Measurements from ENCODE around the gene TMEM131L. TPM values are rescaled to one million over a fixed set of nuclear protein-coding genes. Genes with fewer than 3 reads are reported as not detected.

The TMEM131L gene
- total RNA-seq, 1 experiment from 2014 or later: 19.7 TPM

GRCh38 chr4:153531000-153531358 lies 64.8 kb downstream of the TMEM131L start:
- Histone ChIP-seq H3K9me2 (ENCODE audit: insufficient read depth) (no peaks in the 10 kb centered on the region), H3K4me3 (replicated peaks in 1 of 2; ENCODE audit: low read depth in 1 of 2, low read length in 2 of 2) (no peak overlapping the region), H3K36me3 (ENCODE audit: control insufficient read depth in 1 of 2, insufficient read depth in 2 of 2, low read length in 2 of 2) (no peaks in the 10 kb centered on the region), H3K79me2 (ENCODE audit: insufficient read depth, low read length) (peaks cover 5% of the 10 kb centered on the region; the same call in 1 of the 2 replicates), H2AFZ (ENCODE audit: low read depth, low read length, poor library complexity, severe bottlenecking) (no peak overlapping the region), H3K9ac (ENCODE audit: low read length) (no peak overlapping the region), H4K20me1 (ENCODE audit: insufficient read depth) (no peaks in the 10 kb centered on the region), H3K27me3 (ENCODE audit: insufficient read depth, low read length) (no peaks in the 10 kb centered on the region), H3K27ac (ENCODE audit: low read depth, low read length) (no peak overlapping the region), H3K9me3 (ENCODE audit: control insufficient read depth in 1 of 2, insufficient read depth in 1 of 2, low read depth in 1 of 2, low read length in 2 of 2) (no peaks in the 10 kb centered on the region), H3K4me2 (ENCODE audit: low read length) (no peak overlapping the region), H3K4me1 (ENCODE audit: control insufficient read depth in 1 of 2, insufficient read depth in 2 of 2, low read length in 2 of 2) (no peaks in the 10 kb centered on the region)
- TF ChIP-seq ELF1 (IDR thresholded peaks at IDR 0.05; ENCODE audit: borderline replicate concordance, low read depth): no peak
- TF ChIP-seq TCF7L2 (IDR thresholded peaks at IDR 0.05; ENCODE audit: borderline replicate concordance, extremely low read depth, insufficient read depth, insufficient read length): no peak
- peak in 2 of 3 experiments; percentile 19 to 37; a peak in 2 of 6 replicates for TF ChIP-seq CTCF (IDR thresholded peaks at IDR 0.05 in 2 of 3, conservative IDR thresholded peaks at IDR 0.05 in 1 of 3; ENCODE audit: borderline replicate concordance in 1 of 3, insufficient read depth in 1 of 3, low read depth in 2 of 3, low read length in 2 of 3)
- ChIA-PET POLR2A (interaction anchor here (1.4 kb wide), 1 partner anchor 12 kb away, joined by 3 read pairs; no protein-coding TSS in a partner anchor), CTCF (interaction anchor here (1.8 kb wide), 1 partner anchor 98 kb away, joined by 4 read pairs; no protein-coding TSS in a partner anchor), RAD21 (ENCODE audit: low non-redundant PET in 1 of 2, low total read pairs in 2 of 2, uncharacterized antibody in 2 of 2, unreplicated experiment in 2 of 2) (no interaction called here)
- peak; percentile 73 for ATAC-seq
- no peak for DNase-seq (ENCODE audit: low read depth, low spot score)
- intact Hi-C loops (cut with micrococcal nuclease): no loop called here
- no TSS peak for BruUV-seq (replicated peaks)

GRCh38 chr4:153531976-153532626 lies 65.9 kb downstream of the TMEM131L start:
- Histone ChIP-seq H3K4me2 (ENCODE audit: low read length) (no peak overlapping the region), H3K4me1 (ENCODE audit: control insufficient read depth in 1 of 2, insufficient read depth in 2 of 2, low read length in 2 of 2) (no peaks in the 10 kb centered on the region), H3K9me3 (ENCODE audit: control insufficient read depth in 1 of 2, insufficient read depth in 1 of 2, low read depth in 1 of 2, low read length in 2 of 2) (no peaks in the 10 kb centered on the region), H2AFZ (ENCODE audit: low read depth, low read length, poor library complexity, severe bottlenecking) (no peak overlapping the region), H3K27me3 (ENCODE audit: insufficient read depth, low read length) (no peaks in the 10 kb centered on the region), H4K20me1 (ENCODE audit: insufficient read depth) (no peaks in the 10 kb centered on the region), H3K9me2 (ENCODE audit: insufficient read depth) (no peaks in the 10 kb centered on the region), H3K27ac (ENCODE audit: low read depth, low read length) (no peak overlapping the region), H3K9ac (ENCODE audit: low read length) (no peak overlapping the region), H3K79me2 (ENCODE audit: insufficient read depth, low read length) (peaks cover 5% of the 10 kb centered on the region; the same call in 1 of the 2 replicates), H3K36me3 (ENCODE audit: control insufficient read depth in 1 of 2, insufficient read depth in 2 of 2, low read length in 2 of 2) (no peaks in the 10 kb centered on the region), H3K4me3 (replicated peaks in 1 of 2; ENCODE audit: low read depth in 1 of 2, low read length in 2 of 2) (no peak overlapping the region)
- ChIA-PET RAD21 (ENCODE audit: low non-redundant PET in 1 of 2, low total read pairs in 2 of 2, uncharacterized antibody in 2 of 2, unreplicated experiment in 2 of 2) (no interaction called here), POLR2A (interaction anchor here (0.6 kb wide), 1 partner anchor 1081 kb away, joined by 3 read pairs; no protein-coding TSS in a partner anchor), CTCF (interaction anchor here (1.8 kb wide), 1 partner anchor 99 kb away, joined by 4 read pairs; no protein-coding TSS in a partner anchor)
- intact Hi-C loops (cut with micrococcal nuclease): no loop called here
- BruUV-seq (replicated peaks): no TSS peak
- ATAC-seq (no peak), DNase-seq (ENCODE audit: low read depth, low spot score) (no peak)
- TF ChIP-seq ZBTB33 (IDR thresholded peaks at IDR 0.05; ENCODE audit: extremely low read depth, insufficient replicate concordance, low read length): no peak
- no peak for TF ChIP-seq POLR2A (IDR thresholded peaks at IDR 0.05; ENCODE audit: borderline replicate concordance, extremely low read depth, insufficient read depth, insufficient read length)
- TF ChIP-seq CTCF (IDR thresholded peaks at IDR 0.05 in 2 of 3, conservative IDR thresholded peaks at IDR 0.05 in 1 of 3; ENCODE audit: borderline replicate concordance in 1 of 3, insufficient read depth in 1 of 3, low read depth in 2 of 3, low read length in 2 of 3): no peak
- no peak for TF ChIP-seq TCF7L2 (IDR thresholded peaks at IDR 0.05; ENCODE audit: borderline replicate concordance, extremely low read depth, insufficient read depth, insufficient read length)
- no peak for TF ChIP-seq SRF (IDR thresholded peaks at IDR 0.05; ENCODE audit: low read depth)
- TF ChIP-seq MAX (IDR thresholded peaks at IDR 0.05): no peak
- TF ChIP-seq POLR2AphosphoS5 (IDR thresholded peaks at IDR 0.05; ENCODE audit: low read depth, low read length): no peak
- TF ChIP-seq CEBPB (IDR thresholded peaks at IDR 0.05; ENCODE audit: low read depth): no peak
